ENCODE data around the gene PRRX1. TPM values are rescaled to one million over a fixed set of nuclear protein-coding genes. Genes with fewer than 3 reads are reported as not detected.

PRRX1 gene
- total RNA-seq, 1 donor from 2014 or later = 25.9 TPM

DNA sequence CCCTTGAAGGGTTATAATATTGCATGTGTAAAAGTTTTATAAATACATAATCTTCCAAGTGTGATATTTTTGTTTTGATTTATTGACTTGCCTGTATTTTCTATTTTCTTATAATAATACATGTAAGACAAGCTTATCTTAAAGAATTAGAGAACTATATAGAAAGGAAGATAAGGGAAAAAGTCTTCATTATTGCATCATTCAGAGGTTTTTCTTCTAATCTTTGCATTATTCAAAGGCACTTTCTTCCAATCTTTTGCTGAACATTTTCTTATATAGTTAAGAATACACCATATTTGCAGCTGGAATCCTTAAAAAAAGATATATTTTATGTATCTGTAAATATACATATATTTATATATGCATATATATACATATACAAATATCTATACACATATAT lies 33.4 kb downstream of the PRRX1 start:
- ATAC-seq (no peak), DNase-seq (no peak)
- Histone ChIP-seq H3K4me1 (peaks cover 3% of the 10 kb centered on the region), H3K9me3 (no peaks in the 10 kb centered on the region), H3K4me3 (no peak overlapping the region), H3K27me3 (no peaks in the 10 kb centered on the region), H3K27ac (no peak overlapping the region), H3K36me3 (no peaks in the 10 kb centered on the region)
- no peak for TF ChIP-seq CTCF (IDR thresholded peaks at IDR 0.05)
- intact Hi-C loops (cut with DNase I) = no loop called here

- H3K9me3 ChIP-seq = no peaks in the 10 kb centered on the region
- H3K4me1 ChIP-seq = peaks cover under 1% of the 10 kb centered on the region
- DNase-seq (no peak), ATAC-seq (no peak)
- no peak overlapping the region for H3K4me3 ChIP-seq
- no peak overlapping the region for H3K27ac ChIP-seq
- H3K27me3 ChIP-seq = no peaks in the 10 kb centered on the region
- TF ChIP-seq CTCF (IDR thresholded peaks at IDR 0.05) = no peak
- intact Hi-C loops (cut with DNase I) = no loop called here
- H3K36me3 ChIP-seq = no peaks in the 10 kb centered on the region
Measured at GRCh38 chr1:170698301-170699275, 34.7 kb downstream of the PRRX1 start.

DNA sequence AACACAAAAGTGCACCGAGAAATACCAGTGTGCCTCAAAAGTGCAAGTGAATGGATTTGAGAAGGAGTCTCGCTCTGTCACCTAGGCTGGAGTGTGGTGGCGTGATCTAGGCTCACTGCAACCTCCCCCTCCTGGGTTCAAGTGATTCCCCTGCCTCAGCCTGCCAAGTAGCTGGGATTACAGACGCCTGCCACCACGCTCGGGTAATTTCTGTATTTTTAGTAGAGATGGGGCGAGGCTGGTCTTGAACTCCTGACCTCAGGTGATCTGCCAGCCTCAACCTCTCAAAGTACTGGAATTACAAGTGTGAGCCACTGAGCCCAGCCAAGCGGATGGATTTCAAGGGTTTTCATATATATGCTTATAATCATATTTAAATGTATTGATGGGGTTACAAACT lies 35.8 kb downstream of the PRRX1 start:
- ATAC-seq (no peak), DNase-seq (no peak)
- intact Hi-C loops (cut with DNase I) = no loop called here
- Histone ChIP-seq H3K27me3 (no peaks in the 10 kb centered on the region), H3K27ac (no peak overlapping the region), H3K4me3 (no peak overlapping the region), H3K4me1 (no peaks in the 10 kb centered on the region), H3K36me3 (no peaks in the 10 kb centered on the region), H3K9me3 (no peaks in the 10 kb centered on the region)
- TF ChIP-seq CTCF (IDR thresholded peaks at IDR 0.05) = no peak

- Histone ChIP-seq H3K27ac (no peak overlapping the region), H3K4me1 (no peaks in the 10 kb centered on the region), H3K36me3 (no peaks in the 10 kb centered on the region), H3K27me3 (no peaks in the 10 kb centered on the region), H3K4me3 (no peak overlapping the region), H3K9me3 (no peaks in the 10 kb centered on the region)
- no peak for DNase-seq
- no peak for ATAC-seq
- intact Hi-C loops (cut with DNase I) = no loop called here
- TF ChIP-seq CTCF (IDR thresholded peaks at IDR 0.05) = no peak
Measured at GRCh38 chr1:170700842-170701615, 37.1 kb downstream of the PRRX1 start.

DNA sequence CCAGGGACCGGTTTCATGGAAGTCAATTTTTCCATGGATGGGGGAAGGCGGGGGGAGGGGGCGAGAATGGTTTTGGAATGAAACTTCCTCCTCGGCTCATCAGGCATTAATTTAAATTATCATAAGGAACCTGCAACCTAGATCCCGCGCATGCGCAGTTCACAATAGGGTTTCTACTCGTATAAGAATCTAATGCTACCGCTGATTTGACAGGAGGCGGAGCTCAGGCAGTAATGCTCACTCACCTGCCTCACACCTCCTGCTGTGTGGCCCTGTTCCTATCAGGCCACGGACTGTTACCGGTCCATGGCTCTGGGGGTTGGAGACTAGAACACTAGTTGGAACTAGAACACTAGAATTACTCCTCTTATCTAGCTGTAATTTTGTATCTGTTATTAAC lies 38.0 kb downstream of the PRRX1 start:
- Histone ChIP-seq H3K9me3 (no peaks in the 10 kb centered on the region), H3K4me3 (no peak overlapping the region), H3K4me1 (no peaks in the 10 kb centered on the region), H3K27me3 (no peaks in the 10 kb centered on the region), H3K36me3 (no peaks in the 10 kb centered on the region), H3K27ac (no peak overlapping the region)
- no peak for TF ChIP-seq CTCF (IDR thresholded peaks at IDR 0.05)
- no peak for ATAC-seq
- no peak for DNase-seq
- intact Hi-C loops (cut with DNase I) = no loop called here
